ENCODE results near the gene MYO5A. TPM values are rescaled to one million over a fixed set of nuclear protein-coding genes. Genes with fewer than 3 reads are reported as not detected.

MYO5A gene
- total RNA-seq, 1 experiment from 2014 or later, result 29.2 TPM

- no peak overlapping the region for H3K27ac Mint-ChIP-seq
- DNase-seq (ENCODE audit: low spot score), result no peak
- H3K36me3 Mint-ChIP-seq, result no peaks in the 10 kb centered on the region
- peaks cover 19% of the 10 kb centered on the region for H3K27me3 Mint-ChIP-seq (ENCODE audit: low read depth)
- H3K9me3 Mint-ChIP-seq, result no peaks in the 10 kb centered on the region
- no peak overlapping the region for H3K4me3 Mint-ChIP-seq
- no peak for TF ChIP-seq MLX (CRISPR knock-in tag; IDR thresholded peaks at IDR 0.05)
- peak; percentile 89 for TF ChIP-seq ZNF121 (CRISPR knock-in tag; IDR thresholded peaks at IDR 0.05)
- TF ChIP-seq NR1H2 (CRISPR knock-in tag; IDR thresholded peaks at IDR 0.05), result no peak
- POLR2A ChIA-PET, result no interaction called here
- H3K4me1 Mint-ChIP-seq, result peaks cover 42% of the 10 kb centered on the region
- no peak for ATAC-seq
- CTCF ChIA-PET, result interaction anchor here (0.6 kb wide), 1 partner anchor 193 kb away, joined by 5 read pairs; no protein-coding TSS in a partner anchor
These were observed 4.2 kb downstream of the MYO5A start for GRCh38 chr15:52524223-52525136.

- H3K4me1 Mint-ChIP-seq, result peaks cover 42% of the 10 kb centered on the region
- CTCF ChIA-PET, result no interaction called here
- no peak overlapping the region for H3K4me3 Mint-ChIP-seq
- ATAC-seq (no peak), DNase-seq (ENCODE audit: low spot score) (no peak)
- POLR2A ChIA-PET, result no interaction called here
- no peaks in the 10 kb centered on the region for H3K9me3 Mint-ChIP-seq
- peak overlapping the region; percentile 10; the same call in 1 of the 2 replicates for H3K27ac Mint-ChIP-seq
- peaks cover 17% of the 10 kb centered on the region for H3K27me3 Mint-ChIP-seq (ENCODE audit: low read depth)
- H3K36me3 Mint-ChIP-seq, result no peaks in the 10 kb centered on the region
- TF ChIP-seq ZNF281 (CRISPR knock-in tag; IDR thresholded peaks at IDR 0.05) (no peak), STAT6 (CRISPR knock-in tag; conservative IDR thresholded peaks at IDR 0.05; ENCODE audit: low read depth) (no peak), RORB (CRISPR knock-in tag; IDR thresholded peaks at IDR 0.05) (no peak), JAZF1 (CRISPR knock-in tag; IDR thresholded peaks at IDR 0.05) (no peak), E2F4 (CRISPR knock-in tag; IDR thresholded peaks at IDR 0.05; ENCODE audit: borderline replicate concordance, low read depth) (no peak), SMAD3 (CRISPR knock-in tag; IDR thresholded peaks at IDR 0.05; ENCODE audit: borderline replicate concordance) (no peak), NFYB (CRISPR knock-in tag; conservative IDR thresholded peaks at IDR 0.05; ENCODE audit: low read depth) (no peak), ZNF263 (CRISPR knock-in tag; IDR thresholded peaks at IDR 0.05; ENCODE audit: low read depth) (no peak), ZNF219 (CRISPR knock-in tag; IDR thresholded peaks at IDR 0.05; ENCODE audit: borderline replicate concordance) (no peak), IRF2 (CRISPR knock-in tag; IDR thresholded peaks at IDR 0.05; ENCODE audit: borderline replicate concordance, low read depth) (no peak), ELF4 (CRISPR knock-in tag; IDR thresholded peaks at IDR 0.05; ENCODE audit: low read depth) (no peak), ATF1 (CRISPR knock-in tag; IDR thresholded peaks at IDR 0.05) (no peak)
These were observed 5.0 kb downstream of the MYO5A start for GRCh38 chr15:52523647-52524046.
